Motor neuron (in vitro differentiated cells): ENCODE data around the gene MT4. TPM values are rescaled to one million over a fixed set of nuclear protein-coding genes. Genes with fewer than 3 reads are reported as not detected.
A peak's percentile ranks its signal among the peaks of the same experiment; 100 is the strongest.
"Not testable (repeated sequence)": the region's sequence is repeated elsewhere in the genome, so short reads cannot be mapped to it uniquely, and the experiment has no call there.

ENCODE experiments used
- ATAC-seq, 8 experiments: fragments of 200-7000 bp; cut with Tn5 transposase; replicated peaks in 6 of 8; 2 replicates each; pipeline ENCODE4 v1.8.0; 2021; ENCODE audit warnings: mild to moderate bottlenecking in 8 of 8, moderate library complexity in 8 of 8
- H3K27ac ChIP-seq, 2 donors: fragments of 250-450 bp; sonication (Bioruptor Pico); 2 replicates each; pipeline ENCODE4 v1.9.0; 2021; ENCODE audit warnings: antibody characterized with exemption in 2 of 2, mild to moderate bottlenecking in 2 of 2, moderate library complexity in 1 of 2
- H3K4me1 ChIP-seq, 2 donors: fragments of 250-450 bp; sonication (Bioruptor Pico); replicated peaks in 1 of 2; 2 replicates each; pipeline ENCODE4 v1.6.1; 2021; ENCODE audit warnings: antibody characterized with exemption in 2 of 2, mild to moderate bottlenecking in 2 of 2, moderate library complexity in 1 of 2
- H3K4me3 ChIP-seq, 5 donors: fragments of 250-450 bp; sonication (Bioruptor Pico); 2 replicates each; pipeline ENCODE4 v1.9.0; 2021; ENCODE audit warnings: antibody characterized with exemption in 5 of 5, mild to moderate bottlenecking in 5 of 5, moderate library complexity in 4 of 5
- WGBS, 10 experiments: fragments of 450-650 bp; shearing (Covaris generic); methylation state at CpG; one replicate each; pipeline ENCODE4 v1.0.0; 2022; 5-methylcytosine and 5-hydroxymethylcytosine counted together
- in situ Hi-C, 9 experiments: fragments of 400-800 bp; cut with MboI; loops; one replicate each; pipeline ENCODE4 v1.15.0; 2021; ENCODE audit warnings: low sequenced_read_pairs in 9 of 9, low pct_unique_long_range_greater_than_20kb in 2 of 9; ENCODE audit not compliant: unreplicated experiment in 9 of 9
- total RNA-seq, 8 experiments: library from RNA; unstranded; fragments of 300-600 nt; gene quantifications; 2 replicates each; pipeline versions ENCODE4 v1.2.3 to v1.2.4, GENCODE V29; 2022

MT4 gene
- total RNA-seq, 8 experiments from 2014 or later, result not detected

- no peak for ATAC-seq
- Histone ChIP-seq H3K4me1 (no peaks in the 10 kb centered on the region), H3K27ac (no peak overlapping the region), H3K4me3 (no peak overlapping the region)
- 0 to 86% (median 34%) methylated on average over 1 of the region's 1 CpG; no CpG with 5 or more reads in 2 of the 10 experiments for WGBS, 10 experiments
- in situ Hi-C loops, result loop anchor here in 1 of 9 experiments (10.0 kb wide), 1 partner anchor 120 kb away; no protein-coding TSS in a partner anchor
These were observed 9.8 kb downstream of the MT4 start for GRCh38 chr16:56574625-56575024.

GRCh38 chr16:56576585-56577299, 11.9 kb downstream of the MT4 start:
- Histone ChIP-seq H3K4me3 (no peak overlapping the region), H3K4me1 (no peaks in the 10 kb centered on the region), H3K27ac (no peak overlapping the region)
- 15 to 83% (median 49%) methylated on average over 1 to 8 of the region's 8 CpGs; no CpG with 5 or more reads in 1 of the 10 experiments for WGBS, 10 experiments
- peak in 4 of 8 experiments; percentile 17 to 99 (median 98) for ATAC-seq
- in situ Hi-C loops, result loop anchor here in 1 of 9 experiments (10.0 kb wide), 1 partner anchor 118 kb away; no protein-coding TSS in a partner anchor

GRCh38 chr16:56577300-56577625, 12.4 kb downstream of the MT4 start:
- H3K4me1 ChIP-seq, result no peaks in the 10 kb centered on the region
- no peak overlapping the region for H3K4me3 ChIP-seq
- ATAC-seq, result no peak
- in situ Hi-C loops, result loop anchor here in 1 of 9 experiments (10.0 kb wide), 1 partner anchor 118 kb away; no protein-coding TSS in a partner anchor
- no peak overlapping the region for H3K27ac ChIP-seq
- 53 to 100% (median 89%) methylated on average over 1 to 4 of the region's 4 CpGs; no CpG with 5 or more reads in 2 of the 10 experiments for WGBS, 10 experiments

GRCh38 chr16:56580391-56581048, 15.6 kb downstream of the MT4 start:
- H3K4me3 ChIP-seq, result no peak overlapping the region
- 28 to 80% (median 62%) methylated on average over 1 to 6 of the region's 6 CpGs; no CpG with 5 or more reads in 1 of the 10 experiments for WGBS, 10 experiments
- no peak for ATAC-seq
- in situ Hi-C loops, result no loop called here
- H3K4me1 ChIP-seq, result no peaks in the 10 kb centered on the region
- no peak overlapping the region for H3K27ac ChIP-seq

- ATAC-seq, H3K27ac ChIP-seq, H3K4me3 ChIP-seq, in situ Hi-C loops, H3K4me1 ChIP-seq: not testable (repeated sequence)
- 86 to 100% (median 100%) methylated on average over 1 of the region's 2 CpGs; no CpG with 5 or more reads in 4 of the 10 experiments for WGBS, 10 experiments
These were observed 18.0 kb downstream of the MT4 start for GRCh38 chr16:56582911-56583310.

- 34 to 83% (median 72%) methylated on average over 3 to 7 of the region's 11 CpGs; no CpG with 5 or more reads in 2 of the 10 experiments for WGBS, 10 experiments
- no peak overlapping the region for H3K27ac ChIP-seq
- in situ Hi-C loops, result no loop called here
- H3K4me1 ChIP-seq, result no peaks in the 10 kb centered on the region
- H3K4me3 ChIP-seq, result no peak overlapping the region
- ATAC-seq, result no peak
These were observed 18.7 kb downstream of the MT4 start for GRCh38 chr16:56583351-56584168.

GRCh38 chr16:56584276-56584675, 19.4 kb downstream of the MT4 start:
- Histone ChIP-seq H3K27ac (no peak overlapping the region), H3K4me3 (no peak overlapping the region), H3K4me1 (no peaks in the 10 kb centered on the region)
- ATAC-seq, result no peak
- WGBS, 10 experiments, result 0 to 100% (median 89%) methylated on average over 1 to 9 of the region's 11 CpGs; no CpG with 5 or more reads in 3 of the 10 experiments
- in situ Hi-C loops, result no loop called here

- H3K4me1 ChIP-seq, result no peaks in the 10 kb centered on the region
- peak overlapping the region; percentile 26 to 59 (median 47) for H3K4me3 ChIP-seq
- in situ Hi-C loops, result no loop called here
- ATAC-seq, result no peak
- no peak overlapping the region for H3K27ac ChIP-seq
- 7 to 54% (median 35%) methylated on average over 3 to 7 of the region's 9 CpGs; no CpG with 5 or more reads in 5 of the 10 experiments for WGBS, 10 experiments
These were observed 23.9 kb downstream of the MT4 start for GRCh38 chr16:56588781-56589140.

- in situ Hi-C loops, result no loop called here
- ATAC-seq, result peak; percentile 40 to 93 (median 88)
- Histone ChIP-seq H3K4me3 (peak within 1 kb of the TSS; percentile 26 to 59 (median 47)), H3K4me1 (no peaks in the 10 kb centered on the region), H3K27ac (no peak within 1 kb of the TSS)
- WGBS, 10 experiments, result 0 to 17% (median 2%) methylated on average over 1 to 38 of the region's 87 CpGs; no CpG with 5 or more reads in 6 of the 10 experiments
These were observed 24.5 kb downstream of the MT4 start, which contains the start of gene MT3 for GRCh38 chr16:56589141-56590039. Gene MT3 (plus strand): TSS chr16:56589528. CDS start chr16:56589591, 63 bp downstream.

GRCh38 chr16:56591377-56592060, 26.6 kb downstream of the MT4 start:
- H3K27ac ChIP-seq, result no peak overlapping the region
- in situ Hi-C loops, result no loop called here

GRCh38 chr16:56593573-56594291, 28.9 kb downstream of the MT4 start:
- in situ Hi-C loops, result no loop called here
- WGBS, 10 experiments, result 48 to 92% (median 73%) methylated on average over 2 to 6 of the region's 6 CpGs; no CpG with 5 or more reads in 1 of the 10 experiments
- Histone ChIP-seq H3K27ac (no peak overlapping the region), H3K4me1 (no peaks in the 10 kb centered on the region), H3K4me3 (no peak overlapping the region)
- no peak for ATAC-seq

More at GRCh38 chr16:56591377-56592060, 26.6 kb downstream of the MT4 start:
- H3K4me1 ChIP-seq, result no peaks in the 10 kb centered on the region
- no peak overlapping the region for H3K4me3 ChIP-seq
- no peak for ATAC-seq
- WGBS, 10 experiments, result 20 to 100% (median 50%) methylated on average over 1 to 4 of the region's 4 CpGs; no CpG with 5 or more reads in 1 of the 10 experiments
